GM18867 (cell line): ENCODE measurements around the gene CRIP3.
"Not testable (repeated sequence)": the region's sequence is repeated elsewhere in the genome, so short reads cannot be mapped to it uniquely, and the experiment has no call there.

ENCODE experiments used
- ATAC-seq: cut with Tn5 transposase; IDR thresholded peaks from one replicate; pipeline ENCODE4 v1.9.1; 2021; ENCODE audit warnings: mild to moderate bottlenecking, moderate library complexity; ENCODE audit not compliant: unreplicated experiment

CRIP3 gene

DNA sequence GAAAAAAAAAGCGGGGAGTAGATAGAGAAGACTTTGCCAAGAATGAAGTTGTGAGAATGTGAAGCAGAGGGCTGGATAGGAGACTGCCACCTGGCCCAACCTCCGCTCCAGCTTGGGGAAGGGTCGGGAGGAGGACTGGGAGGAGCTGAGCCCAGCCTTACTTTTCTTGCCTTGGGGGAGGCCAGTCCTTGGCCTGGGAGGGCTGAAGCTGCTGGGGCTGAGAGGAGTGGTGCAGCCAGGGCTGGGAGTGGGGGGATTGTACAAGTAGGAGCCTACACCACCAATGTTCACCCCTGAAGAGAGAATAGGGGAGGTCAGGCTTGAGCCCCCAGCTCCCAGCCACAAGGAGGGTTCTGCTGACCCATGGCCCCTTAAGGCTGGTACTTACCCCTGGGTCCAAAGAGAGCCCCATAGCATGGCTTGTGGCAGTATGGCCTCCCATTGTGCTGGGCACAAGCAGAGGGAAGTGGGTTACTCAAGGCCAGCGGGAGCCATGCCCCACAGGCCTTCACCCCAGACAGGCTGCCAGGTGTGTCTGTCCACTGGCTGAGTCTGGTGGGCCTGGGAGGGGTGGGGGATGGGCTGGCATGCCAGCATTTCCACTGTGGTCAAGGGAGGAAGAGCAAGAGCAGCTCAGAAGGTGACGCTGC, 1.1 kb downstream of the CRIP3 start:
- no peak for ATAC-seq

DNA sequence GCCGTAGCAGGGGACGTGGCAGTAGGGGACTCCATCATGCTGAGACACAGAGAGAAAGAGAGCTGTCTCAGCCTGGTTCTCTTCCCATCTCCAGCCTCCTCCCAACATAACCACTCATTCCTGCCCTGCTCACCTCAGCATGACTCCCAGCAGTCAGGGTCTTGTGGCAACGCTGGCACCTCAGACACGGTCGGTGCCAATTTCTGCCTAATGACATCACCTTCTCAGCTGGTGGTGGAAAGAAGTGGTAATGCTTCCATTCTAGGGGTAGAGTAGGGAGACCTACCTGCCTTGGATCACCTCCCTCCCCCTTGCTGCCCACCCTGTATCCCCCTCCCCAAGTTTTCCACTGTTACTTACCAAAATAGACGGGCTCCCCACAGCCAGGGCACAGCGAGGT, 2.5 kb downstream of the CRIP3 start:
- ATAC-seq = no peak

DNA sequence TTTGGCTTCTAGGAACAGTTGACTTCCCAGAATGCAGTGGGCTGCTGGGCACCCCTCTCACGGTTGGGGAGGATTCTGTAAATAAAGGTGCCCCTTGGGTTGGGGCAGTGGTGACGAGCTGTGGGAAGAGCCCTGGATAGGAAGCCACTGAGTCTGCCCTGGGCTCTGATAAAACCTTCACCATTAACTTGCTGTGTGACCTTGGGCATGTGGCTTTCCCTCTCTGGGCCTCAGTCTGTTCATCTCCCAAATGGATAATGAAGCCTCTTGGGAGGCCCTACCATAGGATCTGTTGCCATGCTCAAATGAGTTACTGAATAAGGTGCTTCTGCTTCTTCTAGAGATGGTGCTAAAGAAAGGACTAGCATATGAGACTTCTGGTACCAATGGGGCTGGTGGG, 3.7 kb downstream of the CRIP3 start:
- ATAC-seq = no peak

DNA sequence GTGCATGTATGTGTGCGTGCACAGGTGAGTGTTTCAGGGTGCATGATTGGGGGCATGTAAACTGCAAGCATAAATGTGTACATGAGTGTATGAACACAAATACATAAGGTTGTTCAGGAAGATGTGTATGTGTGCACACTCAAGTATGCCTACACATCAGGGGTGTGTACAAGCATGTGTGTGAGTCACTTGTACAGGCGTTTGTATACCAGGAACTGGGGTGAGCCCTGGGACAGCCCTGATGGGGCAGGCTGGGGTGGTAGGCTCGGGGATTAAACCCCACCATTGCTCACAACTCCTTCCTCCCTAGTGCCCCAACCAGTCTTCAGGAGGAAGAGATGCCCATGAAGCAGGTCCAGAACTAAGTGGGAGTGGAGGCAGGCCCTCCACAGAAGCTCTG, 4.3 kb downstream of the CRIP3 start:
- ATAC-seq = no peak

DNA sequence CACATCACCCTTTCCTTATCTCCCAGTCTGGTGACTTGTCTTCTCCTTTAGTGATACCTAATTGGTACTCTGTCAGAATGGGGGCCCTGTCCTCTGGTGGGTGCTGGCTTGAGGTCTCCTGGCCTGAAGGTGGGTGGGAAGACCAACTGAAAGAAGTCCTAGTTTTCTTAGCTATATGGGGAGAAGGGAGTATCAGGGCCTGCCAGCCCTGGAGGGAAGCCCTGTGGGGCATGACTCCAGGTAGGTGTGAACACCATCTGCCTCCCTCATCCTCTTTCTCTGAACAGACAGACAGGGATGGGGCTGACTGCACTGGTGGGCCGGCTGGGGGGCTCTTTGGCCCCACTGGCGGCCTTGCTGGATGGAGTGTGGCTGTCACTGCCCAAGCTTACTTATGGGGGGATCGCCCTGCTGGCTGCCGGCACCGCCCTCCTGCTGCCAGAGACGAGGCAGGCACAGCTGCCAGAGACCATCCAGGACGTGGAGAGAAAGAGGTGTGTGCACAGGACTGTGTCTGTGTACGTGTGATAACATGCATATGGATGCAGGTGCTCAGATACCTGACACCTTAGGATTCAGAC, 4.8 kb downstream of the CRIP3 start:
- no peak for ATAC-seq

DNA sequence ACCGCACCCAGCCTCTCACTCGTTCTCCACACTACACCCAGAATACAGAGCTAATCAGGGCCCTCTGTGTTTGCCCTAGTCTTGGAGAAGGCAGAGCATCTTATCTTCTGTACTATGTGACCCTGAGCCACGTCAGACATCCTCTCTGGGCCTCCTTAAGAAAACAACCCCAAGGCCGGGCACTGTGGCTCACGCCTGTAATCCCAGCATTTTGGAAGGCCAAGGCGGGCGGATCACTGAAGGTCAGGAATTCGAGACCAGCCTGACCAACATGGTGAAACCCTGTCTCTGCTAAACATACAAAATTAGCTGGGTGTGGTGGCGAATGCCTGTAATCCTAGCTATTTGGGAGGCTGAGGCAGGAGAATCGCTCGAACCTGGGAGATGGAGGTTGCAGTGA, 5.6 kb downstream of the CRIP3 start:
- ATAC-seq = not testable (repeated sequence)

DNA sequence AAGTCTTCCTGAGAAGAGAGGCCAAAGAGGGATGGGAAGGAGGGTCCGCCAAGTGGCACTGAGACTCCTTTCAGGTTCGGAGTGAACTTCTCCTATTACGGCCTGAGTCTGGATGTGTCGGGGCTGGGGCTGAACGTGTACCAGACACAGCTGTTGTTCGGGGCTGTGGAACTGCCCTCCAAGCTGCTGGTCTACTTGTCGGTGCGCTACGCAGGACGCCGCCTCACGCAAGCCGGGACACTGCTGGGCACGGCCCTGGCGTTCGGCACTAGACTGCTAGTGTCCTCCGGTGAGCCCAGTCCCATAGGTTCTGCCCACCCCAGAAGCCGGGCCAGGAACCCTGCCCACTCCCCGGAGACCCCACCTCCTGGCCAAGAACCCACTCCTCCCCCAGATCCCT, 6.5 kb downstream of the CRIP3 start:
- ATAC-seq = no peak

DNA sequence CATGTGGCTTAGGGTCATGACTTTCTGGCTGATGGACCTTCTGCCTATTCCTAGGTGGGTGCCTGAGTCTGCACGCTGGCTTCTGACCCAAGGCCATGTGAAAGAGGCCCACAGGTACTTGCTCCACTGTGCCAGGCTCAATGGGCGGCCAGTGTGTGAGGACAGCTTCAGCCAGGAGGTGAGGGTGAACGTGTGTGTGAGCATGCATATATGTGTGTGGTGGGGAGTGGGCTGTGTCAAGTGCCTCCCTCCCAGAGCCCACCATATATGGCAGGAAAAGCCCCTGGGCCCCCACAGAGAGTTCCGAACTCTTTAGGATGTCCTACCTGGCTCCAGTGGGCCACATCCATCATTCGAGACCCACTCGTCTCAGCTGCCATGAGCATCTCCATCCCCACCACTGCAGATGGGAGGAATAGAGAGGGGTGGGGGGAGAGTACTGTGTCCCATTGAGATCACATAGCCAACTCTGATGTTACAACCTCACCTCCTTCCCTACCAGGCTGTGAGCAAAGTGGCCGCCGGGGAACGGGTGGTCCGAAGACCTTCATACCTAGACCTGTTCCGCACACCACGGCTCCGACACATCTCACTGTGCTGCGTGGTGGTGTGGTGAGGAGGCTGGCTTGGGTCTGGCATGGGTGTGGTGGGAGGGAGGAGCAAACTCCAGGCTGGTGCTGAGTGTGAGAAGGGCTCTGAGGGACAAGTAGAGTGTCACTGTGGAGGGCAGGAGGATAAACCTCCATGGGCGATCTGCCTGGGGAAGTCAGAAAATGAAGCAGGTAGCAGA, 7.3 kb downstream of the CRIP3 start:
- no peak for ATAC-seq

DNA sequence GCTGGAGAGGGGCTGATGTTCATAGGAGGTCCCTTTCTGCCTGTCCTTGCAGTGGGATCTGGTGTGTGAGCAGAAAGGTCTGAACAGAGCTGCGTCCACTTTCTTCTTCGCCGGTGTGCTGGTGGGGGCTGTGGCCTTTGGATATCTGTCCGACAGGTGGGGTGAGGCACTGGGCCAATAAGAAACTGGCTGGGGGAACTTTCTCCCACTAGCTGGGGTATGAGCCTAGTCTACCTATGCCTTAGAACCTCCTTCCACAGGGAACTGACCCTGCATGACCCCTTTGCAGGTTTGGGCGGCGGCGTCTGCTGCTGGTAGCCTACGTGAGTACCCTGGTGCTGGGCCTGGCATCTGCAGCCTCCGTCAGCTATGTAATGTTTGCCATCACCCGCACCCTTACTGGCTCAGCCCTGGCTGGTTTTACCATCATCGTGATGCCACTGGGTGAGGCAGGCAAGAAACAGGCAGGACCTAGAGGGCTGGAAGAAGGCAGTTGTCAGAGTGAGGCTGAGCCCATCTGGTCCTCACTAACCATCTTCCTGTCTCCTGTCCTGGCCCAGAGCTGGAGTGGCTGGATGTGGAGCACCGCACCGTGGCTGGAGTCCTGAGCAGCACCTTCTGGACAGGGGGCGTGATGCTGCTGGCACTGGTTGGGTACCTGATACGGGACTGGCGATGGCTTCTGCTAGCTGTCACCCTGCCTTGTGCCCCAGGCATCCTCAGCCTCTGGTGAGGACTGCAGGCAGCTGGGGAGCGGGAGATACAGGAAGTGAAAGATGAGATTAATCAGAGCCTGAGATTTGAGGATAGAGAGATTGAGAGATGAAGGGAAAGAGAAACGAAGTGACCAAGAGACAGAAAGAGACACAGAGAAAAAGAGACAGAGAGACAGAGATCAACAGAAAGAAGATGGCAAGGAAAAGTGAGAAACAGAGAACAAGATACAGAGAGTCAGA, 9.0 kb downstream of the CRIP3 start:
- no peak for ATAC-seq

DNA sequence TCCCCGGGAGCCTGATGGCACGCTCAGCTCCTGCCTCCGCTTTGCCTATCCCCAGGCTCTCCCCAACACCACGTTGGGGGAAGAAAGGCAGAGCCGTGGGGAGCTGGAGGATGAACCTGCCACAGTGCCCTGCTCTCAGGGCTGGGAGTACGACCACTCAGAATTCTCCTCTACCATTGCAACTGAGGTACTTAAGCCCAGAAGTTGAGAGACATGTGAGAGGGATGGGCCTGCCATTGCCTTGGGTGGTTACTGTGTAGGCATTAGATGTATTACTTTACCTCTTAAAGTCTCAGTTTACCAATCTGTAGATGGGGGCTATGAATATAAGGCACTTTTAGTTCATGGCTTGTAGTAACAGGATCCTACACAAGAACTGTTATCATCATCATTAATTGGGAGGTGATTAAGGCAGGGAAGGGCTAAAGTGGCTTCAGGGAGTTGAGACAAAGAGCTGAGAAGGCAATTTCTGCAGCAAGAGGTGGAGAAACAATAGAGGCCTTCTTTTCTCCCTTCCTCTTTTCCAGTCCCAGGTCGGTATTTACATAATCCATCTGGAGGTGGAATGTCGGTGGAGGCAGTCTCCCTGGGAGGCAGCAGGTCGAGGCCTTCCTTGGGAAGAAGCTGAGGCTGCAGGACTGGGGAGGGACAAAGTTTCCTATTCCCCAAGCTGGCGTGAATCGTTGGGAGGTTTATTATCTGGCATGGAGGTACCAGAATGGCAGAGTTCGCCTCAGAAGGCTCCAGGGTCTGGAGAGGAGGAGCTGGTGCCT, 9.9 kb downstream of the CRIP3 start:
- ATAC-seq = no peak

DNA sequence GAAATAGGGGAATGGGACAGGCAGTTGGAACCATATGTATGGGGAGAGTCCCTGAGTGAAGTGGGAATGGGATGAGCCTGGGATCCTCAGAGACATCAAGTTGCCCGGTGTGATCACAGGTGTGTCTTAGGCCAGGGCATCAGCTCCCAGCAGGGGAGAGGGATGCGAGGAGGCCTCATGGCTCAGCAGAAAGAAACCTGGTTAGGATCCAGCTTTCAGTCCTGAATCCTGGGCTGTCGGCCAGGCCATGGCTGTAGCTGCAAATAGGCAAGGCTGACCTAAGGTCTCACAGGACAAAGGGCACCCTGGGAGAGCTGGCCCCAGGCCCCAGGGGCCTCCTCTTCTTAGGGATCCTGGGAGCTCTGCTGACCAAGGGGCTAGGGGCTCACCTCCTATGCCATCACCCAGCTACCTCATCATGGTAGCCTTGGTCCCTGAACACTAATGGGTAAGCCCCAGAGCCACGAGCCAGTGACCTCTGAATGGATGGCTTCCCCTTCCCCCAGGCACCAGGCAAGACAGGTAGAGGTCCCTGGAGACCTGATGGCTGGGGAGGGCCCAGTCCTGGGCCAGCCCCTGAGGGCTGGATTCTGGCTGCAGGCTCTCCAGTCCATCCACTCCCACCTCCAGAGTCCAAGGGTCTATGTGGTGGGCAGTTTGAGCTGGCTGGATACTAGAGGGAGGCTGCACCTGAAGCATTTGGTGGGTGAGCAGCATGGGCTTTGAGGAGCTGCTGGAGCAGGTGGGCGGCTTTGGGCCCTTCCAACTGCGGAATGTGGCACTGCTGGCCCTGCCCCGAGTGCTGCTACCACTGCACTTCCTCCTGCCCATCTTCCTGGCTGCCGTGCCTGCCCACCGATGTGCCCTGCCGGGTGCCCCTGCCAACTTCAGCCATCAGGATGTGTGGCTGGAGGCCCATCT, 10.7 kb downstream of the CRIP3 start, which contains the start of gene SLC22A7:
SLC22A7 (plus strand) TSS at position 617 of the 921 bp plus-strand sequence; CDS start at position 716, 99 bp downstream.
- no peak for ATAC-seq

DNA sequence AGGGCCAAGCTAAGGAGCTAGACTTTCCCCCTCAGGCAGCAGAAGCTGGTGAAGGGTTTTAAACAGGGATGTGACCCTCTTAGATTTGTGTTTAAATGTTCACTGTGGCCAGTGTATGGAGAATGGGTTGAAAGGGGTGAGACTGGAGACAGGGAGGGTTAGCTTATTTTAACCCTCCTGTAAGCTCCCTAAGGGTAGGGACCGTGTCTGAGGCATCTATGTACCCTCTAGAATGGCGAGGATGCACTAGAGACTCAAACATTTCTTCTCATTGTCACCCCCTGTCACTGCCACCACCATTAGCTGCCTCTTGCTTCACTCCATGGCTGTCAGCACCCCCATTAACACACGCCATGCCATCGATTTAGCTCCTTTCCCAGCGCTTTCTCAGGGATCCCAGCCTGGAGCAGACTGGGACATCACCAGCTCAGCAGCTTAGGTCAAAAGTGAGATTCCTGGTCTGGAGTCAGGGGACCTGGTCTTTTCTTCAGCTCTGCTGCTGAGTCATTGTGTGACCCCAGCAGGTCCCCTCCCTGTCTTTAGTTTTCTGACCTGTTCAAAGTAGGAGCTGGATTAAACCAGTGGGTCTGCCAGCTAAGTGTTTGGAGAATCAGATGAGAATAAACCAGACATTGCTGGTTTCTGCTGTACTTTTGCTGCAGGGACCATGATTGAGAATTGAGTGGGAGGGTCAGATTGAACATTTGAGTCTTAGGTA, 11.7 kb downstream of the CRIP3 start:
- ATAC-seq = no peak

DNA sequence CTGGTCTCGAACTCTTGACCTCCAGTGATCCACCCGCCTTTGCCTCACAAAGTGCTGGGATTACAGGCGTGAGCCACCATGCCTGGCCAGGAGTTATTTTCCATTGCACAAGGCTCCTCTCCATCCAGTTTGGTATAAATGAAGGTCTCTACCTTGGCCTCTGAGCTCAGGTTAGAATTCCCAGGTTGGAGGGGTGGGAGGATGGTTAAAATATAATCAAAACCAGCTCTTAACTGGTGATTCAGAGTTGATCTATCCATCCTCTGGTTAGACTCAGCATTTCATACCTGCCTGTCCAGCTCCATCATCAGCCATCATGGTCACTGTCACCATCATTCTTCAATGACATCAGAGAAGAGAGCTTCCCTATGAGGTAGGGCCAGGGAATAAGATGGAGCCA, 13.2 kb downstream of the CRIP3 start:
- ATAC-seq = no peak

DNA sequence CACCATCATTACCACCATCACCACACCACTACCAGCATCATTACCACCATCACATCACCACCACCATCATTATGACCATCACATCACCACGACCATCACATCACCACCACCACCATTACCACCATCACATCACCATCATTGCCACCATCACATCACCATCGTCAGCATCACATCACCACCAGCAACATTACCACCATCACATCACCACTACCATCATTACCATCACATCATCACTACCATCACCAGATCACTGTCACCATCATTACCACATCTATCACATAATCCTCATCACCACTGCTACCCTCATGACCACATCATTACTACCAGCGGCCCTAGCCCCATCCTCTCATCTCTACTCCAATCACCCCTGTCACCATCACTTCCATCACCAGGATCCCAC, 14.1 kb downstream of the CRIP3 start:
- no peak for ATAC-seq

DNA sequence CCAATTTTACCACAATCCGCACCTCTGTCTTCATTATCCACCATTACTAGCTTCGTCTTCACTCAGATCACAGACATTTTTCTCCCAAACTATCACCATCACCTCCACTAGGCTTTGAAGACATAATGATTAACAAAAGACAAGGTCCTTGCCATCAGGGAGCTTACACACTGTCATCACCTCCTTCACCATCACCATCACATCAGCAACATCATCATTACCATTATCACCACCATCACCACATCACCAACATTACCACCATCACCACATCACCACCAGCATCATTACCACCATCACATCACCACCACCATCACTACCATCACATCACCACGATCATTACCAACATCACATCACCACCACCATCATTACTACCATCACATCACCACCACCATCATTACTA, 14.9 kb downstream of the CRIP3 start:
- ATAC-seq = no peak

DNA sequence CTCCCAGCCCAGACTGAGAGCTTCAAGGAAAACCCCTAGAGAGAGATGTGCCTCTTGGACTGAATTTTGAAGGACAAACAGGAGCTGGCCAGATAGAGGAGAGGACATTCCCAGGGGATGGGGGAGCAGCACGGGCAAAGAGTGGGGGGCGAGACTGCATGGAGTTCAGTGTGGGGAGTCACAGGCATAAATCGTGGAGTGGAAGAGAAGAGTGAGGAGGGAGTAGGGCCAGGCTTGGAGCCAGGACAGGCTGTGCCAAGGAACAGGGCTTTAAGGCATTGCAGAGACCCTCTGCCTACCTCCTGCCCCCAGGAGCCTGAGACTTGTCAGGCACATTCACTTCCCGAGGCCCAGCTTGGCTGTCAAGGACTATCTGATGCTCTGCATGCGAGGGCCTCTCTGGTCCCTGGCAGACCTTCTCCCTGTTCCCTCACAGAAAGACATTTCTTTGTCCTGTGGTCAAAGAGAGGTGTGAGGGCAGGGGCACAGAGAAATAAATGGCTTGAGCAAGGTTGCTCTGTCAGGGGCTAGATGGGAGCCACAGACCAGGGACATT, 15.8 kb downstream of the CRIP3 start:
- ATAC-seq = no peak

DNA sequence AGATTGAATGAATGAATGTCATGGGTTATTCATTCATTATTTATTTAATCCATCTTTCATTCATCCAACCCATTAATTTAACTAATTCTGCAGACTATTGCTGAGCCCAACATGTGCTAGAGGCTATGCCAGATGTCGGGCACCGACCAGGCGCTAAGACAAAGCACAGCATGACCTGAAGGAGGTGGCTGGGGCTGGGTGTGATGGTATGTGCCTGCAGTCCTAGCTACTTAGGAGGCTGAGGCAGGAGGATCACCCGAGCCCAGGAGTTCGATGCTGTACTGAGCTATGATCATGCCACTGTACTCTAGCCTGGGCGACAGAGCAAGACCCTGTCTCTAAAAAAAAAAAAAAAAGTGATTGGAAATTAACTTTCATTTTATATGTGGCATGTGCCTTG, 16.3 kb downstream of the CRIP3 start:
- ATAC-seq = no peak

DNA sequence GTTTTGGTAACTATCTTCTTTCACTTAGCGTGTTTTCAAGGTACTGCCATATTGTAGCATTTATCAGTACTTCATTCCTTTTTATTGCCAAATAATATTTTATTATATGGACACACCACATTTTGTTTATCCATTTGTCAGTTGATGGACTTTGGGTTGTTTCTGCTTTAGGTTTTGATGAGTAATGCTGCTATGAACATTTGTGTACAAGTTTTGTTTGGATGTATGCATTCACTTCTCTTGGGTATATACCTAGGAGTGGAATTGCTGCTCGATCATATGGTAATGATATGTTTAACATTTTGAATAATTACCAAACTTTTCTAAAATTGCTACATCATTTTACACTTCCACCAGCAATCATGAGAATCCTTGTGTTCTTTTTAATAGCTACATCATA, 16.9 kb downstream of the CRIP3 start:
- ATAC-seq = no peak
